BE2C (cell line): ENCODE measurements around the gene LSM2.

Experiments used
- DNase-seq: peaks from one replicate; pipeline ENCODE4 v3.0.0-alpha.2; 2020
- H3K27me3 ChIP-seq: fragments of 250-450 bp; sonication (Bioruptor Pico); 2 replicates; pipeline ENCODE4 v1.5.1; 2020; ENCODE audit warnings: mild to moderate bottlenecking
- H3K36me3 ChIP-seq: fragments of 250-450 bp; sonication (Bioruptor Pico); 2 replicates; pipeline ENCODE4 v1.5.1; 2020; ENCODE audit warnings: mild to moderate bottlenecking
- H3K4me1 ChIP-seq: fragments of 250-450 bp; sonication (Bioruptor Pico); 2 replicates; pipeline ENCODE4 v1.5.1; 2020
- H3K4me3 ChIP-seq: 2 replicates; pipeline ENCODE4 v1.5.1; 2011; ENCODE audit warnings: low read depth, low read length
- H3K9me3 ChIP-seq: fragments of 250-450 bp; sonication (Bioruptor Pico); 2 replicates; pipeline ENCODE4 v1.5.1; 2020
- CTCF ChIP-seq: IDR thresholded peaks from 2 replicates; pipeline ENCODE4 v1.5.1; 2012; ENCODE audit warnings: mild to moderate bottlenecking, low read depth, low read length

The LSM2 gene

GRCh38 chr6:31758281-31758680, 48.5 kb downstream of the LSM2 start:
- Histone ChIP-seq H3K9me3 (no peaks in the 10 kb centered on the region), H3K36me3 (no peaks in the 10 kb centered on the region), H3K4me1 (no peaks in the 10 kb centered on the region), H3K27me3 (no peaks in the 10 kb centered on the region), H3K4me3 (no peak overlapping the region)
- TF ChIP-seq CTCF: no peak
- DNase-seq: no peak

- Histone ChIP-seq H3K36me3 (no peaks in the 10 kb centered on the region), H3K4me1 (no peaks in the 10 kb centered on the region), H3K4me3 (no peak overlapping the region), H3K27me3 (no peaks in the 10 kb centered on the region), H3K9me3 (no peaks in the 10 kb centered on the region)
- no peak for DNase-seq
- no peak for TF ChIP-seq CTCF
These were observed 53.9 kb downstream of the LSM2 start for GRCh38 chr6:31752739-31753319.

- H3K9me3 ChIP-seq: no peaks in the 10 kb centered on the region
- DNase-seq: no peak
- H3K4me3 ChIP-seq: no peak overlapping the region
- H3K27me3 ChIP-seq: no peaks in the 10 kb centered on the region
- H3K36me3 ChIP-seq: no peaks in the 10 kb centered on the region; the same call in 1 of the 2 replicates
- H3K4me1 ChIP-seq: no peaks in the 10 kb centered on the region
- no peak for TF ChIP-seq CTCF
These were observed 56.2 kb downstream of the LSM2 start for GRCh38 chr6:31750411-31751022.

- no peaks in the 10 kb centered on the region for H3K9me3 ChIP-seq
- H3K36me3 ChIP-seq: no peaks in the 10 kb centered on the region; the same call in 1 of the 2 replicates
- no peak overlapping the region for H3K4me3 ChIP-seq
- no peaks in the 10 kb centered on the region for H3K27me3 ChIP-seq
- no peak for TF ChIP-seq CTCF
- DNase-seq: no peak
- H3K4me1 ChIP-seq: no peaks in the 10 kb centered on the region
These were observed 57.3 kb downstream of the LSM2 start for GRCh38 chr6:31749301-31750036.
